HepG2 (cell line): ENCODE results near the gene GADD45B. TPM values are rescaled to one million over a fixed set of nuclear protein-coding genes. Genes with fewer than 3 reads are reported as not detected.

Experiments
- AHR ChIP-seq: IDR thresholded peaks from 2 replicates; pipeline ENCODE4 v1.6.1; 2018; ENCODE audit warnings: missing genetic modification reagents, missing compliant biosample characterization
- CCAR2 ChIP-seq: fragments of 200-400 bp; formaldehyde crosslinking; optimal IDR thresholded peaks from 2 replicates; pipeline ENCODE3; 2018; ENCODE audit warnings: low read depth, mild to moderate bottlenecking, low read length, moderate library complexity
- DNMT3B ChIP-seq: conservative IDR thresholded peaks from 2 replicates; pipeline ENCODE4 v1.6.1; 2016; ENCODE audit warnings: missing biosample characterization, control low read depth
- DR1 ChIP-seq: sonication (generic); formaldehyde crosslinking; IDR thresholded peaks from 2 replicates; pipeline ENCODE4 v1.8.0; 2021; ENCODE audit warnings: mild to moderate bottlenecking, missing genetic modification reagents, inconsistent platforms
- ETV6 ChIP-seq: sonication (generic); formaldehyde crosslinking; conservative IDR thresholded peaks from 2 replicates; pipeline ENCODE4 v1.4.0; 2020; ENCODE audit warnings: missing genetic modification reagents
- HHEX ChIP-seq: IDR thresholded peaks from 2 replicates; pipeline ENCODE4 v1.6.1; 2016; ENCODE audit warnings: control low read depth
- HMGXB3 ChIP-seq: sonication (generic); formaldehyde crosslinking; IDR thresholded peaks from 2 replicates; pipeline ENCODE4 v1.4.0; 2020; ENCODE audit warnings: missing genetic modification reagents, borderline replicate concordance
- IRF1 ChIP-seq: sonication (generic); formaldehyde crosslinking; IDR thresholded peaks from 2 replicates; pipeline ENCODE4 v1.4.0; 2020; ENCODE audit warnings: low read depth, mild to moderate bottlenecking, missing genetic modification reagents
- MEIS2 ChIP-seq: sonication (generic); formaldehyde crosslinking; IDR thresholded peaks from 2 replicates; pipeline ENCODE4 v1.9.0; 2021; ENCODE audit warnings: mild to moderate bottlenecking, missing genetic modification reagents
- MXD1 ChIP-seq: sonication (generic); formaldehyde crosslinking; IDR thresholded peaks from 2 replicates; pipeline ENCODE4 v1.4.0; 2020; ENCODE audit warnings: mild to moderate bottlenecking, missing genetic modification reagents
- NR0B2 ChIP-seq: sonication (generic); formaldehyde crosslinking; IDR thresholded peaks from 2 replicates; pipeline ENCODE4 v1.4.0; 2020; ENCODE audit warnings: mild to moderate bottlenecking, missing genetic modification reagents
- SAP130 ChIP-seq: IDR thresholded peaks from 2 replicates; pipeline ENCODE4 v1.6.1; 2016; ENCODE audit warnings: low read depth
- SCMH1 ChIP-seq: sonication (generic); formaldehyde crosslinking; IDR thresholded peaks from 2 replicates; pipeline ENCODE4 v1.9.0; 2021; ENCODE audit warnings: missing genetic modification reagents, mild to moderate bottlenecking, borderline replicate concordance
- ZNF605 ChIP-seq: sonication (generic); formaldehyde crosslinking; IDR thresholded peaks from 2 replicates; pipeline ENCODE4 v1.8.0; 2022; ENCODE audit warnings: mild to moderate bottlenecking, missing genetic modification reagents
- ZNF687 ChIP-seq: sonication (generic); formaldehyde crosslinking; IDR thresholded peaks from 2 replicates; pipeline ENCODE4 v1.5.1; 2020; ENCODE audit warnings: mild to moderate bottlenecking, missing genetic modification reagents, moderate library complexity
- ZNF75D ChIP-seq: sonication (generic); formaldehyde crosslinking; IDR thresholded peaks from 2 replicates; pipeline ENCODE4 v1.8.1; 2023; ENCODE audit warnings: missing genetic modification reagents, mild to moderate bottlenecking, borderline replicate concordance
- ZNF776 ChIP-seq: sonication (generic); formaldehyde crosslinking; IDR thresholded peaks from 2 replicates; pipeline ENCODE4 v1.4.0; 2020; ENCODE audit warnings: mild to moderate bottlenecking, missing genetic modification reagents
- ZNF816 ChIP-seq: sonication (generic); formaldehyde crosslinking; IDR thresholded peaks from 2 replicates; pipeline ENCODE4 v1.8.0; 2022; ENCODE audit warnings: missing genetic modification reagents, mild to moderate bottlenecking, borderline replicate concordance
- polyA plus RNA-seq, 8 experiments: library from polyadenylated mRNA; depleted of rRNA in 3 of 8; stranded (reverse) in 7 of 8; unstranded in 1 of 8; fragments of >200 nt; fragmentation: Illumina TruSeq in 4 of 8; extraction: Trizol in 4 of 8; gene quantifications; 2 replicates each; pipeline versions ENCODE4 v1.2.1 to v1.2.3, GENCODE V29; 2011 to 2016; ENCODE audit warnings: low read depth in 4 of 8, missing spikeins in 1 of 8, mixed read lengths in 1 of 8; ENCODE audit not compliant: insufficient read depth in 1 of 8
- total RNA-seq, 5 experiments: library from RNA; depleted of rRNA; stranded (reverse); fragments of >200 nt; fragmentation: Illumina TruSeq; extraction: Trizol; gene quantifications; 2 replicates each; pipeline ENCODE4 v1.2.3, GENCODE V29; 2016; ENCODE audit warnings: low read depth in 1 of 5

GADD45B gene
- total and polyA plus RNA-seq, 2 of the 13 experiments (the other 11 are each of a cell fraction or from before 2014, with no cell fraction given), result 4.6 to 34.1 TPM

- no peak for TF ChIP-seq AHR (CRISPR knock-in tag)
- peak; percentile 66 for TF ChIP-seq SAP130 (CRISPR knock-in tag)
- TF ChIP-seq MEIS2 (CRISPR knock-in tag), result 0 out of 2 replicates have a peak, but pooled peaks have one; percentile 15
- no peak for TF ChIP-seq DNMT3B (CRISPR knock-in tag)
- TF ChIP-seq NR0B2 (CRISPR knock-in tag), result no peak
- TF ChIP-seq CCAR2, result no peak
- TF ChIP-seq ZNF605 (CRISPR knock-in tag), result no peak
- no peak for TF ChIP-seq ZNF816
- TF ChIP-seq ZNF776 (CRISPR knock-in tag), result no peak
- TF ChIP-seq DR1, result no peak
- no peak for TF ChIP-seq HHEX (CRISPR knock-in tag)
- no peak for TF ChIP-seq SCMH1 (CRISPR knock-in tag)
- peak; percentile 53; the same call in 1 of the 2 replicates for TF ChIP-seq MXD1 (CRISPR knock-in tag)
- no peak for TF ChIP-seq HMGXB3 (CRISPR knock-in tag)
- TF ChIP-seq ETV6 (CRISPR knock-in tag), result no peak
- peak; percentile 84 for TF ChIP-seq ZNF687 (CRISPR knock-in tag)
- no peak for TF ChIP-seq IRF1 (CRISPR knock-in tag)
- no peak for TF ChIP-seq ZNF75D (CRISPR knock-in tag)
Observed at GRCh38 chr19:2524840-2525723, 49.2 kb downstream of the GADD45B start (continued).
